ENCODE results near the gene CD59. TPM values are rescaled to one million over a fixed set of nuclear protein-coding genes. Genes with fewer than 3 reads are reported as not detected.

Gene CD59
- total and polyA plus RNA-seq, 2 of the 4 experiments (the other 2 are of a cell fraction) = 765 to 1,140 TPM

DNA sequence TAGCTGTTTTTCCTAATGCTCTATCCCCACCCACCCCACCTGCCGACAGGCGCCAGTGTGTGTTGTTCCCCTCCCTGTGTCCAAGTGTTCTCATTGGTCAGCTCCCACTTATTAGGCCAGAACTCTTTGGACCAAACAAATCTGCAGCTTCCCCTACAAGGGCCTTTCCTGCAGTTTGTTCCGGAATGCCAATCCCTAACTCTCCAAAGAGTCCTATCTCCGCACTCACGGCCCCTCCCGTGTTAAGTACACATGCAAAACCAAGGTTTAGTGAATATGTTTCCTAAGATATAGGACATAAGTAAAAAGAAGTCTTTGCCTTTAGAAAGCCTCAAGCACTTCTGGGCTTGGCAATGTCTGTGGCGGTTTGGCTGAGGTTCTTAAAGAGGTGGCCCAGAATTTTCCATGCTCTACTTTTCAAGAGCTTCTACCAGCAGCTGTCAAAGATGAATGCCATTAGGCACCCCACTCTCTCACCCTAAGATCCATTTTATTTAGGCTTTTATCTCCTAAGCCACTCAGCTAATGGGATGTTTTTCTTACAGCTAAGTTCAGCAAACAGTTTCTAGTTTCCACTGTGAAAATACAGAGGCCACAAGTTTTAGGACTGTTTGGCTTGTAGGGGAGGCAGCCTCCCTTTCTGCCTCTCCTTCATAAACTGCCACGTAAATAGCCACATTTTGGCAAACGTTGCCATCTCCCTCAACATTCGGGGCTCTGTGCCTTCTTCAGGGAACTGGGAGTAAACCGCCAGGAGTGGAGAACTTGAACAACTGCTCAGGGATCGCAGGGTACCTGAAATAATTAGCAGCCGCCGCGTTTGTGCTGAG lies 1.6 kb downstream of the CD59 start (continued):
- TF ChIP-seq MXI1 (IDR thresholded peaks at IDR 0.05; ENCODE audit: borderline replicate concordance, low read depth, low read length) (no peak), CEBPB (IDR thresholded peaks at IDR 0.05; ENCODE audit: low read depth, low read length) (no peak)

DNA sequence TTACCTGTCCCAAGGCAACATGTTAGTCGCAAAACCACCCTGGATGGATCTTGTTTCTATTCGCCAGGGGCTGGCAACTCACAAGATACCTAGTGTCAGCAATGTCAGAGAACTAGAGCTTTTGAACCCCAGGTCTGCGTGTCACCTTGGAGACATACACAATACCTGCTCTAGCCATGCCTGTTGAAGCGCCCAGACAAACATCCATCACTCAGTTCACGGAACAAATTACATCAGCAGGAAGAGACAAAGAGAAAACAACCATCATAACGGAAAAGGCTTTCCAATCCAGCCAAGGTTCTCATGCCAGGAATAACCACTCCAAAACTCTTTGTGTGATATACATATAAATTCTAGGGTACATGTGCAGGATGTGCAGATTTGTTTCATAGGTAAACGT lies 2.2 kb downstream of the CD59 start:
- ATAC-seq (ENCODE audit: low read depth) (no peak), DNase-seq (no peak)
- dilution Hi-C loops (cut with HindIII; ENCODE audit: low sequenced_read_pairs, unreplicated experiment) = no loop called here
- CTCF ChIA-PET = interaction anchor here (0.6 to 1.0 kb wide), 3 partner anchors 8 to 337 kb away, joined by 3 to 5 read pairs (median 3); no protein-coding TSS in a partner anchor
- H4K8ac ChIP-seq (ENCODE audit: low read depth in 2 of 2, low read length in 2 of 2) = peak overlapping the region in 1 of 2 experiments; percentile 26; a peak in 1 of 4 replicates
- H3K4me2 ChIP-seq (ENCODE audit: low read depth, low read length) = peak overlapping the region; percentile 95
- no peak overlapping the region for H4K91ac ChIP-seq (ENCODE audit: insufficient read depth, low read depth, low read length)
- H3K27ac ChIP-seq (ENCODE audit: insufficient read depth, low read length) = peak overlapping the region; percentile 21; the same call in 1 of the 2 replicates
- H4K5ac ChIP-seq (ENCODE audit: low read depth, low read length) = no peak overlapping the region
- H3K56ac ChIP-seq (ENCODE audit: extremely low read depth, insufficient read depth, low read length) = no peak overlapping the region
- peak overlapping the region; percentile 92 for H3K9ac ChIP-seq (ENCODE audit: low read depth, low read length)
- no peak overlapping the region for H3K18ac ChIP-seq (ENCODE audit: low read depth, low read length)
- POLR2A ChIA-PET (ENCODE audit: unreplicated experiment) = interaction anchor here (0.5 kb wide), 1 partner anchor 68 kb away, joined by 3 read pairs; no protein-coding TSS in a partner anchor
- no peak overlapping the region for H2BK20ac ChIP-seq (ENCODE audit: low read depth, low read length)
- peak overlapping the region; percentile 77; the same call in 1 of the 2 replicates for H3K4me3 ChIP-seq (ENCODE audit: insufficient read depth, low read depth, low read length)
- intact Hi-C loops (cut with micrococcal nuclease) = no loop called here
- H2AK5ac ChIP-seq (ENCODE audit: low read depth, low read length) = peak overlapping the region; percentile 85
- H3K4me1 ChIP-seq (ENCODE audit: control insufficient read depth, insufficient read depth, low read length) = peaks cover 21% of the 10 kb centered on the region
- no TSS peak for BruUV-seq (replicated peaks)
- H2BK120ac ChIP-seq (ENCODE audit: low read depth, low read length) = no peak overlapping the region
- no peaks in the 10 kb centered on the region for H3K9me3 ChIP-seq (ENCODE audit: control insufficient read depth, insufficient read depth, low read length)
- no peak overlapping the region for H2AK9ac ChIP-seq (replicated peaks; ENCODE audit: low read depth, low read length, poor library complexity)
- peaks cover 19% of the 10 kb centered on the region for H3K36me3 ChIP-seq (ENCODE audit: control insufficient read depth, insufficient read depth, low read length)
- peak overlapping the region; percentile 27 for H2BK5ac ChIP-seq (ENCODE audit: low read depth, low read length, poor library complexity, severe bottlenecking)
- H4K20me1 ChIP-seq (ENCODE audit: insufficient read depth, low read length) = peaks cover 59% of the 10 kb centered on the region
- H2BK15ac ChIP-seq (ENCODE audit: low read depth, low read length) = no peak overlapping the region
- H2AFZ ChIP-seq (replicated peaks; ENCODE audit: low read length, poor library complexity) = no peak overlapping the region
- no CpG with 5 or more reads among the region's 7 CpGs for WGBS, 2 experiments (ENCODE audit: extremely low coverage in 2 of 2, insufficient read length in 1 of 2)
- H3K9me1 ChIP-seq (ENCODE audit: insufficient read depth, low read length) = peaks cover 29% of the 10 kb centered on the region
- H3K23ac ChIP-seq (ENCODE audit: low read depth, low read length) = peak overlapping the region; percentile 98
- TF ChIP-seq MAZ (IDR thresholded peaks at IDR 0.05; ENCODE audit: borderline replicate concordance, low read depth, low read length) (no peak), BHLHE40 (IDR thresholded peaks at IDR 0.05; ENCODE audit: low read depth, low read length) (no peak), POLR2A (IDR thresholded peaks at IDR 0.05; ENCODE audit: low read depth, low read length) (peak; percentile 17)
- H3K27me3 ChIP-seq (ENCODE audit: control insufficient read depth, insufficient read depth, low read length) = no peaks in the 10 kb centered on the region
- H3K79me1 ChIP-seq (ENCODE audit: low read depth in 1 of 2, low read length in 2 of 2) = peaks cover 8 to 53% of the 10 kb centered on the region in 2 experiments; a peak in 3 of 4 replicates
- 0 out of 2 replicates have a peak overlapping the region, but pooled peaks have one; percentile 38 for H3K14ac ChIP-seq (replicated peaks; ENCODE audit: low read depth, low read length)
- H3K4ac ChIP-seq (ENCODE audit: low read depth, low read length) = no peak overlapping the region; the same call in 1 of the 2 replicates
- in situ Hi-C loops (cut with MboI; ENCODE audit: low sequenced_read_pairs) = no loop called here
